ENCODE measurements around the gene MPZL1. TPM values are rescaled to one million over a fixed set of nuclear protein-coding genes. Genes with fewer than 3 reads are reported as not detected.

MPZL1 gene
- total RNA-seq, 2 experiments from 2014 or later: 1.2 to 1.5 TPM

GRCh38 chr1:167799747-167800146, 78.0 kb downstream of the MPZL1 start:
- Histone ChIP-seq H3K4me1 (ENCODE audit: insufficient read depth, low read length) (peaks cover 9% of the 10 kb centered on the region), H3K27me3 (ENCODE audit: control insufficient read depth in 1 of 2, insufficient read depth in 2 of 2, low read length in 2 of 2) (no peaks in the 10 kb centered on the region), H3K4me3 (ENCODE audit: low read length) (no peak overlapping the region), H3K27ac (ENCODE audit: low read depth in 1 of 2, low read length in 2 of 2) (no peak overlapping the region), H3K36me3 (ENCODE audit: insufficient read depth, low read length) (no peaks in the 10 kb centered on the region), H3K9me3 (ENCODE audit: control insufficient read depth in 1 of 2, insufficient read depth in 1 of 2, low read length in 2 of 2) (no peaks in the 10 kb centered on the region)
- no peak overlapping the region for H3K27ac Mint-ChIP-seq
- no peak for ATAC-seq (ENCODE audit: poor library complexity)
- no peaks in the 10 kb centered on the region for H3K9me3 Mint-ChIP-seq
- POLR2A ChIA-PET: no interaction called here
- no peaks in the 10 kb centered on the region for H3K36me3 Mint-ChIP-seq (ENCODE audit: low read depth)
- DNase-seq: no peak
- H3K27me3 Mint-ChIP-seq: no peaks in the 10 kb centered on the region
- intact Hi-C loops (cut with DNase I, micrococcal nuclease): loop anchor here in 1 of 2 experiments (5.0 kb wide), 1 partner anchor 82 kb away; no protein-coding TSS in a partner anchor
- peaks cover 21% of the 10 kb centered on the region for H3K4me1 Mint-ChIP-seq (ENCODE audit: low read depth)
- CTCF ChIA-PET: no interaction called here
- no peak for TF ChIP-seq CTCF (IDR thresholded peaks at IDR 0.05)
- H3K4me3 Mint-ChIP-seq: no peak overlapping the region

DNA sequence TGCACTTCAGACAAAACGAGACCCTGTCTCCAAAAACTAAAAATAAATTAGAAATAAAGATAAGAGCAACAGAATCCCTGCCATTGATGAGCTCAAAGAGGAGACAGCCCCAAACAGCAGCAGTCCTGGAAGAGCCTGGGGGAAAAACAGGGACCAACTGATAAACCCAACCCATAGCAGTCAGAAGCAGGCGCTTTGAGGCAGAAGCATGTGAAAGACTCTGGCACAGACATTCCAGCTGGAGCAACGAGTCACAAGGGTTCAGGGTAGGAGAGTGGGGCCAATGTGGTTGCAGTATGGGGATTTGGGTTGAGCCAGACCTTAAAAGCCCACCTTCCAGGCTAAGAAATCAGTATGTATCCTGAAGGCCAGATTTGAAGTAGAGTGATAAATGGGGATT, 78.5 kb downstream of the MPZL1 start:
- no peaks in the 10 kb centered on the region for H3K27me3 ChIP-seq (ENCODE audit: control insufficient read depth in 1 of 2, insufficient read depth in 2 of 2, low read length in 2 of 2)
- H3K27ac ChIP-seq (ENCODE audit: low read depth in 1 of 2, low read length in 2 of 2): no peak overlapping the region
- peaks cover 14% of the 10 kb centered on the region for H3K4me1 ChIP-seq (ENCODE audit: insufficient read depth, low read length)
- POLR2A ChIA-PET: no interaction called here
- H3K9me3 Mint-ChIP-seq: no peaks in the 10 kb centered on the region
- DNase-seq (no peak), ATAC-seq (ENCODE audit: poor library complexity) (no peak)
- CTCF ChIA-PET: no interaction called here
- no peak overlapping the region for H3K4me3 Mint-ChIP-seq
- intact Hi-C loops (cut with DNase I, micrococcal nuclease): loop anchor here in 1 of 2 experiments (5.0 kb wide), 1 partner anchor 83 kb away; no protein-coding TSS in a partner anchor
- peaks cover 26% of the 10 kb centered on the region for H3K4me1 Mint-ChIP-seq (ENCODE audit: low read depth)
- H3K27ac Mint-ChIP-seq: no peak overlapping the region
- H3K4me3 ChIP-seq (ENCODE audit: low read length): no peak overlapping the region
- no peaks in the 10 kb centered on the region for H3K27me3 Mint-ChIP-seq
- H3K36me3 ChIP-seq (ENCODE audit: insufficient read depth, low read length): no peaks in the 10 kb centered on the region
- TF ChIP-seq CTCF (IDR thresholded peaks at IDR 0.05): no peak
- H3K9me3 ChIP-seq (ENCODE audit: control insufficient read depth in 1 of 2, insufficient read depth in 1 of 2, low read length in 2 of 2): no peaks in the 10 kb centered on the region
- H3K36me3 Mint-ChIP-seq (ENCODE audit: low read depth): no peaks in the 10 kb centered on the region

DNA sequence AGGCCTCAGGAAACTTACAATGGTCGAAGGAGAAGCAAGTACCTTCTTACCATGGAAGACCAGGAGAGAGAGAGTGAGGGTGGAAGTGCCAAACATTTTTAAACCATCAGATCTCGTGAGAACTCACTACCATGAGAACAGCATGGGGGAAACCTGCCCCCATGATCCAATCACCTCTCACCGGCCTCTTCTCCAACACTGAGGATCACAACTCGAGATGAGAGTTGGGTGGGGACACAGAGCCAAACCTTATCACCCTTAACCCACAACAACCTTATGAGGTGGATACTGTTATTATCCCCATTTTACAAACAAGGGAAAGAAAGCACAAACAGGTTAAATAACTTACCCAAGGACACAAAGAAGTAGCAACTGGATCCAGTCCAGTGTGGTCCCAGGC, 80.5 kb downstream of the MPZL1 start:
- CTCF ChIA-PET: no interaction called here
- H3K27me3 Mint-ChIP-seq: no peaks in the 10 kb centered on the region
- intact Hi-C loops (cut with DNase I, micrococcal nuclease): loop anchor here in 1 of 2 experiments (2.0 to 5.0 kb wide), 2 partner anchors 85 to 203 kb away; no protein-coding TSS in a partner anchor

More for the DNA sequence above, 80.5 kb downstream of the MPZL1 start:
- Histone ChIP-seq H3K36me3 (ENCODE audit: insufficient read depth, low read length) (no peaks in the 10 kb centered on the region), H3K27ac (ENCODE audit: low read depth in 1 of 2, low read length in 2 of 2) (no peak overlapping the region), H3K4me1 (ENCODE audit: insufficient read depth, low read length) (peaks cover 21% of the 10 kb centered on the region), H3K4me3 (ENCODE audit: low read length) (no peak overlapping the region), H3K9me3 (ENCODE audit: control insufficient read depth in 1 of 2, insufficient read depth in 1 of 2, low read length in 2 of 2) (no peaks in the 10 kb centered on the region), H3K27me3 (ENCODE audit: control insufficient read depth in 1 of 2, insufficient read depth in 2 of 2, low read length in 2 of 2) (no peaks in the 10 kb centered on the region)
- POLR2A ChIA-PET: no interaction called here
- Mint-ChIP-seq H3K9me3 (no peaks in the 10 kb centered on the region), H3K27ac (no peak overlapping the region), H3K4me1 (ENCODE audit: low read depth) (peaks cover 30% of the 10 kb centered on the region), H3K4me3 (no peak overlapping the region), H3K36me3 (ENCODE audit: low read depth) (no peaks in the 10 kb centered on the region)
- no peak for TF ChIP-seq CTCF (IDR thresholded peaks at IDR 0.05)
- ATAC-seq (ENCODE audit: poor library complexity): no peak
- no peak for DNase-seq
